ENCODE results near the gene EML1. TPM values are rescaled to one million over a fixed set of nuclear protein-coding genes. Genes with fewer than 3 reads are reported as not detected.

The EML1 gene
- total and polyA plus RNA-seq, 2 donors, result 45.2 to 77.1 TPM

- no peak overlapping the region for H3K4me3 ChIP-seq (ENCODE audit: low read depth, low read length)
- no peaks in the 10 kb centered on the region for H3K4me1 ChIP-seq (ENCODE audit: insufficient read depth)
- H3K36me3 ChIP-seq (ENCODE audit: insufficient read depth), result no peaks in the 10 kb centered on the region
- no peak overlapping the region for H3K27ac ChIP-seq (ENCODE audit: low read depth)
- DNase-seq (ENCODE audit: extremely low spot score), result no peak
- WGBS, result 95% methylated on average over 2 of the region's 2 CpGs
Observed at GRCh38 chr14:99824776-99825175, 31.6 kb downstream of the EML1 start.

GRCh38 chr14:99829450-99829849 lies 36.2 kb downstream of the EML1 start:
- Histone ChIP-seq H3K4me3 (ENCODE audit: low read depth, low read length) (no peak overlapping the region), H3K36me3 (ENCODE audit: insufficient read depth) (no peaks in the 10 kb centered on the region), H3K4me1 (ENCODE audit: insufficient read depth) (no peaks in the 10 kb centered on the region), H3K27ac (ENCODE audit: low read depth) (no peak overlapping the region)
- WGBS, result 86% methylated on average over 2 of the region's 2 CpGs
- no peak for DNase-seq (ENCODE audit: extremely low spot score)

- Histone ChIP-seq H3K27ac (ENCODE audit: low read depth) (no peak overlapping the region), H3K36me3 (ENCODE audit: insufficient read depth) (no peaks in the 10 kb centered on the region), H3K4me1 (ENCODE audit: insufficient read depth) (no peaks in the 10 kb centered on the region), H3K4me3 (ENCODE audit: low read depth, low read length) (no peak overlapping the region)
- no peak for DNase-seq (ENCODE audit: extremely low spot score)
- WGBS, result 84% methylated on average over 5 of the region's 5 CpGs
Observed at GRCh38 chr14:99831303-99831702, 38.1 kb downstream of the EML1 start.

GRCh38 chr14:99831903-99832685 lies 38.9 kb downstream of the EML1 start:
- Histone ChIP-seq H3K4me1 (ENCODE audit: insufficient read depth) (no peaks in the 10 kb centered on the region), H3K4me3 (ENCODE audit: low read depth, low read length) (no peak overlapping the region), H3K27ac (ENCODE audit: low read depth) (no peak overlapping the region), H3K36me3 (ENCODE audit: insufficient read depth) (no peaks in the 10 kb centered on the region)
- 92% methylated on average over 8 of the region's 8 CpGs for WGBS
- no peak for DNase-seq (ENCODE audit: extremely low spot score)

- no peak for DNase-seq (ENCODE audit: extremely low spot score)
- Histone ChIP-seq H3K4me3 (ENCODE audit: low read depth, low read length) (no peak overlapping the region), H3K36me3 (ENCODE audit: insufficient read depth) (no peaks in the 10 kb centered on the region), H3K4me1 (ENCODE audit: insufficient read depth) (no peaks in the 10 kb centered on the region), H3K27ac (ENCODE audit: low read depth) (no peak overlapping the region)
- 91% methylated on average over 2 of the region's 2 CpGs for WGBS
Observed at GRCh38 chr14:99837822-99838221, 44.6 kb downstream of the EML1 start.

- 50% methylated on average over 14 of the region's 14 CpGs for WGBS
- no peak for DNase-seq (ENCODE audit: extremely low spot score)
- Histone ChIP-seq H3K36me3 (ENCODE audit: insufficient read depth) (no peaks in the 10 kb centered on the region), H3K4me3 (ENCODE audit: low read depth, low read length) (no peak overlapping the region), H3K4me1 (ENCODE audit: insufficient read depth) (no peaks in the 10 kb centered on the region), H3K27ac (ENCODE audit: low read depth) (no peak overlapping the region)
Observed at GRCh38 chr14:99838639-99839134, 45.5 kb downstream of the EML1 start.

GRCh38 chr14:99839696-99840095 lies 46.5 kb downstream of the EML1 start:
- Histone ChIP-seq H3K4me1 (ENCODE audit: insufficient read depth) (no peaks in the 10 kb centered on the region), H3K4me3 (ENCODE audit: low read depth, low read length) (no peak overlapping the region), H3K27ac (ENCODE audit: low read depth) (no peak overlapping the region), H3K36me3 (ENCODE audit: insufficient read depth) (no peaks in the 10 kb centered on the region)
- no peak for DNase-seq (ENCODE audit: extremely low spot score)
- WGBS, result 93% methylated on average over 8 of the region's 8 CpGs

- Histone ChIP-seq H3K27ac (ENCODE audit: low read depth) (no peak overlapping the region), H3K4me3 (ENCODE audit: low read depth, low read length) (no peak overlapping the region), H3K36me3 (ENCODE audit: insufficient read depth) (no peaks in the 10 kb centered on the region), H3K4me1 (ENCODE audit: insufficient read depth) (no peaks in the 10 kb centered on the region)
- no peak for DNase-seq (ENCODE audit: extremely low spot score)
- 93% methylated on average over 6 of the region's 6 CpGs for WGBS
Observed at GRCh38 chr14:99840265-99840664, 47.1 kb downstream of the EML1 start.

- DNase-seq (ENCODE audit: extremely low spot score), result no peak
- 78% methylated on average over 5 of the region's 5 CpGs for WGBS
- Histone ChIP-seq H3K36me3 (ENCODE audit: insufficient read depth) (no peaks in the 10 kb centered on the region), H3K27ac (ENCODE audit: low read depth) (no peak overlapping the region), H3K4me3 (ENCODE audit: low read depth, low read length) (no peak overlapping the region), H3K4me1 (ENCODE audit: insufficient read depth) (no peaks in the 10 kb centered on the region)
Observed at GRCh38 chr14:99840774-99841305, 47.6 kb downstream of the EML1 start.

- DNase-seq (ENCODE audit: extremely low spot score), result no peak
- Histone ChIP-seq H3K27ac (ENCODE audit: low read depth) (no peak overlapping the region), H3K4me3 (ENCODE audit: low read depth, low read length) (no peak overlapping the region), H3K36me3 (ENCODE audit: insufficient read depth) (no peaks in the 10 kb centered on the region), H3K4me1 (ENCODE audit: insufficient read depth) (no peaks in the 10 kb centered on the region)
- 61% methylated on average over 9 of the region's 9 CpGs for WGBS
Observed at GRCh38 chr14:99841436-99842071, 48.3 kb downstream of the EML1 start.

- no peak for DNase-seq (ENCODE audit: extremely low spot score)
- H3K27ac ChIP-seq (ENCODE audit: low read depth), result no peak overlapping the region
- H3K4me3 ChIP-seq (ENCODE audit: low read depth, low read length), result no peak overlapping the region
- H3K4me1 ChIP-seq (ENCODE audit: insufficient read depth), result no peaks in the 10 kb centered on the region
- 49% methylated on average over 1 of the region's 1 CpG for WGBS
- H3K36me3 ChIP-seq (ENCODE audit: insufficient read depth), result no peaks in the 10 kb centered on the region
Observed at GRCh38 chr14:99842141-99842540, 48.9 kb downstream of the EML1 start.

GRCh38 chr14:99846808-99847207 lies 53.6 kb downstream of the EML1 start:
- DNase-seq (ENCODE audit: extremely low spot score), result no peak
- Histone ChIP-seq H3K4me3 (ENCODE audit: low read depth, low read length) (no peak overlapping the region), H3K36me3 (ENCODE audit: insufficient read depth) (no peaks in the 10 kb centered on the region), H3K27ac (ENCODE audit: low read depth) (no peak overlapping the region), H3K4me1 (ENCODE audit: insufficient read depth) (no peaks in the 10 kb centered on the region)

- H3K27ac ChIP-seq (ENCODE audit: low read depth), result no peak overlapping the region
- H3K4me1 ChIP-seq (ENCODE audit: insufficient read depth), result no peaks in the 10 kb centered on the region
- WGBS, result 57% methylated on average over 10 of the region's 10 CpGs
- no peak overlapping the region for H3K4me3 ChIP-seq (ENCODE audit: low read depth, low read length)
- H3K36me3 ChIP-seq (ENCODE audit: insufficient read depth), result no peaks in the 10 kb centered on the region
- DNase-seq (ENCODE audit: extremely low spot score), result no peak
Observed at GRCh38 chr14:99850709-99851108, 57.5 kb downstream of the EML1 start.

- DNase-seq (ENCODE audit: extremely low spot score), result no peak
- no peak overlapping the region for H3K27ac ChIP-seq (ENCODE audit: low read depth)
- WGBS, result 67% methylated on average over 4 of the region's 4 CpGs
Observed at GRCh38 chr14:99852578-99852977, 59.4 kb downstream of the EML1 start.

More at GRCh38 chr14:99852578-99852977, 59.4 kb downstream of the EML1 start:
- Histone ChIP-seq H3K36me3 (ENCODE audit: insufficient read depth) (no peaks in the 10 kb centered on the region), H3K4me3 (ENCODE audit: low read depth, low read length) (no peak overlapping the region), H3K4me1 (ENCODE audit: insufficient read depth) (no peaks in the 10 kb centered on the region)
